ENCODE results near the gene SIRT4.

SIRT4 gene

GRCh38 chr12:120278137-120279069 lies 23.7 kb upstream of the SIRT4 start:
- no peak for DNase-seq

DNA sequence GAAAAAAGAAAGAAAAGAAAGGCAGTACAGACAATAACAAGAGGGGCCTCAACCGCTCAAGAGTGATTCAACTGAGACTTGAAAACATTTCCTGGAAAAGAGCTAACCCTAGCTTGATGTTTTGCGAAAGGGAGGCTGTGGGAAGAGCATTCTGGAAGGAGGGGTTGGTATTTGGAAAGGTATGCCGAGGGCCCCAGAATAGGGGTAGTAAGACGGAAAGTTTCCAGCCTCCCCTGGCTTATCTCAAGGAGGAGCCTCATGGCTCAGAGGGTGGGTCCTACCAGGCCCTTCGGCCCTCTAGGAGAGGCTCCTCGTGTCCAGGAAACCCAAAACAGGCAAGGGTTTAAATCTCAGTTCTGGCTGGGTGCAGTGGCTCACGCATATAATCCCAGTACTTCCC lies 18.8 kb upstream of the SIRT4 start:
- no peak for DNase-seq

DNA sequence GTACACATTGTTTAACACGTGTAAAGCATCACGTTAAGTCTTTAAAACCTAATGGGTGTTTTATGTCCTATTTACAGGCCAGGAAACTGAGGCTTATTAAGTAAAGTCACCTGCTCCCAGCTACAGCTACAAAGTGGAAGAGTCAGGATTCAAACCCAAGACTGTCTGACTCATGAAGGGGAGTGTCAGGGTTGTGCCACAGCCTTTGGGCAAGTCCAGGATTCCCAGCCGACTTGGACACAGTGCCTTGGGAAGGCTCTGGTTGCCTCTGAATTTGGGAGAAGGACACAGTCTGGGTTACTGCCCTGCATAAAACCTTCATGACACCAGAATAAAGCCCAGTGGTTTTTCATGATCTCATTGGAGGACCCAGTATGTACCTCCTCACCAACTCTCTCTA lies 17.7 kb upstream of the SIRT4 start:
- no peak for DNase-seq

- no peak for DNase-seq
Observed at GRCh38 chr12:120286768-120287490, 15.2 kb upstream of the SIRT4 start.

DNA sequence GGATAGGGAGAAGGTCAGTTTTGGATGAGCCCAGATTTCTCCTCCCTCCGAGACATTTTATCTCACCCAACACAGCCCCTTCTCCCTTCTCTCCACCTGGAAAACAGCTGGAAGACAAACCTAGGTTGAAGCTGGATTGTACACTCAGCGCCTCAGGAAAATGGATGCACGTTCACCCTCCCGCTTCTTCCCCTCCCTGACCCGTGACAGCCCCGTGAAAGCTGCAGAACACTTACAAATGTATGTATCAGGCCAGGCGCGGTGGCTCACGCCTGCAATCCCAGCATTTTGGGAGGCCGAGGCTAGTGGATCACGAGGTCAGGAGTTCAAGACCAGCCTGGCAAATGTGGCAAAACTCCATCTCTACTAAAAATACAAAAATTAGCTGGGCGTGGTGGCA lies 14.6 kb upstream of the SIRT4 start:
- DNase-seq, result no peak

GRCh38 chr12:120290609-120291305 lies 11.4 kb upstream of the SIRT4 start:
- DNase-seq, result peak; percentile 51

DNA sequence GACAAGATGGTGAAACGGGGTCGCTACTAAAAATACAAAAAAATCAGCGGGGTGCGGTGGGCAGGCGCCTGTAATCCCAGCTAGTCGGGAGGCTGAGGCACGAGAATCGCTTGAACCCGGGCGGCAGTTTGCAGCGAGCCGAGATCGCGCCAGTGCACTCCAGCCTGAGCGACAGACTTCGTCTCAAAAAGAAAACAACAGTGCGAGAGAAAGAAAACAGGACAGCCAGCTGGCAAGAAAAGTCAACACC lies 9.8 kb upstream of the SIRT4 start:
- DNase-seq, result no peak

DNA sequence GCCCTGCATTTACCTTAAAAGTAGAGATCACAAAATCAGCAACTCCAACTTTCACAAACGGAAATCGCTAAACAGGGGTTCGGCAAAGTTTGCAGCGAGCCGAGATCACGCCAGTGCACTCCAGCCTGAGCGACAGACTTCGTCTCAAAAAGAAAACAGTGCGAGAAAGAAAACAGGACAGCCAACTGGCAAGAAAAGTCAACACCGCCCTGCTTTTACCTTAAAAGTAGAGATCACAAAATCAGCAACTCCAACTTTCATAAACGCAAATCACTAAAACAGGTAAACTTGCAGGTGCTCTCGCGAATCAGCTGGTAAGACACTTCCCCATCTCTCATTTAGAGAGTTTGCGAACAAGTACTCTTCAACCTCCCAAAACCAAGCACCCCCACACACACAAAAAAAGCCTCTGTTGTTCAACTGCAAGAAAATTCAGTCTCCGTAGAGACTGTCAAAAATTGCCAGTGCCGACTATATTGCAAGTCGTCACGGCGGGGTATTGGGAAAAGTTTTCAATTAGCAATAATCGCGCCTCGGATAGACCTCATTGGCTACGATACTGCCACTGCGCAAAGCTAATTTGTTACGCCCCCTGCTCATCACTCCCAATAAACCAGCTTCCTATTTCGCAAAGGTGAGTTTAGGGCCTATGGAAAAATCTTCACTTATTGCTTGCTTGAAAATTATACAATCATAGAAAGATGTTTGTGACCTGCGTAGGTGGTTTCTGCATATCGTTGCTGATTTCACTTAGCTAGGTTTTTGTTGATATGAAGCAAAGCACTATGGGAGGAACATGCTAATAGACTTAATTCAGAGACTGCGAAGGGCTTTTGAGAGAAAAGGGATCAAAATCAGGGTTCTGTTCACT lies 9.2 kb upstream of the SIRT4 start, which contains the start of gene RNU4-1:
Gene RNU4-1, minus strand, starts transcription at position 577 of the 871 bp plus-strand sequence.
- peak; percentile 98 for DNase-seq

GRCh38 chr12:120314220-120314619 lies 12.1 kb downstream of the SIRT4 start:
- no peak for DNase-seq

DNA sequence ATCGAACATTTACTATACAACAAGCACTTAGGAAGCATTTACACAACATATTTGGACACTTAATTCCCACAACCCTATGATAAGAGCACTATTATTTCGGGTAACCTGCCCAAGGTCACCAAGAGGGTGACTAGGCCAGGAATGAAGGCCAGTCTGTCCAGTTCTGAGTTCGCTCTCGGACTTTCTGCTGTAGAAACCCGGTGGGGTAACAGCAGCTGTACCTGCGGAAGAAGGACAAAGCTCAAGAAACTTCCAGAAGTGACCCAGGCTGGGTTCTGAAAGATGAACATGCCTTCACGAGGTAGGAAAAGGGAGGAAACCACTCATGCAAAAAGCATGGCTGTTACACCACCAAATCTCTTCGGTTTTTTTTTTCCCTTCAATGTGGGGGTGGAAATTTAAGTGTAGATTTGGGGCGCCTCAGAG lies 14.7 kb downstream of the SIRT4 start:
- DNase-seq, result no peak

DNA sequence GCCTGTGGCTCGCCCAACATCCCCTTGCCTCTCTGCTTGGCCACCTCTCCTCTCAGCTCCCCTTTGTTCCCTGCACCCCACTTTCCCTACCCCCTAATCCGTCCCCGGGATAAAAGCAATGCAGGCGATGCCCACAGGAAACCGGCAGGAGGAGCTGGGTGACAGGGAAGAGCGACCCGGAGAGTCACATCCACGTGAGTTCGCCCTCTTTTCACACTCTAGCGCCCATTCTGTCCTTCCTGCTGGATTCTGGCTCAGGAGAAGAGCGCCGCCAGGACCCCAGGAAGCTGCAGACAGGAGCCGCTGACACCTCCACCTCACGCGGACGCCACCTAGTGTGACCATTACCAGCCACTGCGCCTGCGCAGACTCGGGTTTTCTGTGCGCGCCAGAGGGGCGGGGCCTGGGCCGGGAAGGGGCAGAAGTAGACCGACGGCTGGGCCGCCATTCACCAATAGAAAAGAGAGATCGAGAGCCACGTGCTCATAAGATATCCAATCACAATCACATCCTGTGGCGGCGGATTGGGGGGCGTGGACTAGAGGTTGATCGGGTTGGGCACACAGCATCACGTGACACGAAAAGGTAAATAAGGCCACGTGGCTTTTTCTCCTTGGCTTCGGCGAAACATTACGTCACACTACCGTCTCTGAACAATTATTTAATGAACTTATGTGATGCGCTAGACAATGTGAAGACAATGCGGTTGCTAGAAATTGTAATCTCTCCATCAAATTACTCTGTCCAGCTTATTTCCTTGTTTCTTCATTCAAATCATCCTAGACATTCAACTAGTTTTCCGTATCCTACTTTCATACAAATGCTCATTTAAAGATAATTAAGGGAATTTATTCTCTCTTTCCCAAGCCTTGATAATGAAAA lies 15.3 kb downstream of the SIRT4 start:
- peak; percentile 100 for DNase-seq

DNA sequence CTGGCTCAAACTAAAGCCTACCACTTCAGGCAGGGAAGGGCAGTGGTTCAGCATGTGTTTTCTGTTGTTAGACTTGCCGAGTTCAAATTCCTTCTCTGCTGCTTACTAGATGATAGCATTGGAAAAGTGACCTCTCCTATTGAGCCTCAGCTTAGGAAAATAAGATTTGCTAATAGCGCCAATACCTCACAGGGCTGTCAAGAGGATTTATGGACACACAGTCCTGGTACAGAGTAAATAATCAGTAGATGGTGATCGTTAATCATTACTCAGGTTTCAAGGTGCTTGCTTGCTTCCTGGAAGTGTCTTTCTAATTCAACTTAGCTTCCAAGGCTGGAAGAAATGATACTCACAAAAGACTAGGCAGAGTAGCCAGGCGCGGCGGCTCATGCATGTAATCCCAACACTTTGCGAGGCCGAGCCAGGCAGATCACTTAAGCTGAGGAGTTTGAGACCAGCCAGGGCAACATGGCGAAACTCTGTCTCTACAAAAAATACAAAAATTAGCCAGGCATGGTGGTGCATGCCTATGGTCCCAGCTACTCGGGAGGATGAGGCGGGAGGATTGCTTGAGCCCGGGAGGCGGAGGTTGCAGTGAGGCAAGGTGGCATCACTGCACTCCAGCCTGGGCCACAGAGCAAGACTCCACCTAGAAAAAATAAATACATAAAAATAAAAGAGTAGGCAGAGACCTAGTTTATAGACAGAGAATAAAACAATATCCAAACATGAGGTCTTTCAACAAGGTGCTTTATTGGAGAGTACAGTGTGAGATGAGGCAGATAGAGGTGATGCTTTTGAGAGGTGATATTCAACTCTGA lies 19.5 kb downstream of the SIRT4 start:
- no peak for DNase-seq

DNA sequence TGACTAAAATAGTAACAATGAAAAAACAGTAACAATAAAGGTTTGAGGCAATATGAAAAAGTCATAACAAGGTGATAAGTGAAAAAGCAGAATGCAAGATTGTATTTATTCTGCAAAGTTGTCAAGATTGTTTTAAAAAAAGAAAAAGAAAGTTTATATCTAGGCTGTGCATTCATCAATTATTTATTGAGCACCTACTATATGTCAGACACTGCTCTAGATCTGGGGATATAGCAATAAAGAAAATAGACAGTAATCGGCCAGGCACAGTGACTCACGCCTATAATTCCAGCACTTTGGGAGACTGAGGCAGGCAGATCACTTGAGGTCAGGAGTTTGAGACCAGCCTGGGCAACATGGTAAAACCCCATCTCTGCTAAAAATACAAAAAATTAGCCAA lies 21.7 kb downstream of the SIRT4 start:
- no peak for DNase-seq

- no peak for DNase-seq
Observed at GRCh38 chr12:120324841-120325417, 22.8 kb downstream of the SIRT4 start.

DNA sequence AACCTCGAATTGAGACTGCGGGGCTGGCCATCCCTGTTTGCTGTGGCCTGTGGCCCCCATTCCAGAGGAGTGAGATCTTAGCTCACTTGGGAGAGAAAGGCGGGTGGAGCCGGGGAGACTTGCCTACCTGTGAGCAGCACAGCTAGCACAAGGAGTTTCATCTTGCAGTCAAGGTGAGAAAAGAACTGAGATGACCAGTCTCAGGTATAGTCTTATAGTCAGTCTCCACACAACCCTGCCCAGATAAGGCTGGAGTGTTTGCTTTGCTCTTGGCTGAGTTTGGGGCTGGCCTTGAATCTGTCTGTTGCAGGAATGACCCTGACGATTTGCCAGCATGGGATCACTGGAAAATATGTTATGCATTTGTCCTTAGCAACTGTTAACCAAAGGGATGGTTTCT lies 25.5 kb downstream of the SIRT4 start, which contains the start of gene PLA2G1B:
Gene PLA2G1B, minus strand, starts transcription at position 187 of the 400 bp plus-strand sequence. Its CDS starts 26 bp downstream, at position 161.
- DNase-seq, result no peak

DNA sequence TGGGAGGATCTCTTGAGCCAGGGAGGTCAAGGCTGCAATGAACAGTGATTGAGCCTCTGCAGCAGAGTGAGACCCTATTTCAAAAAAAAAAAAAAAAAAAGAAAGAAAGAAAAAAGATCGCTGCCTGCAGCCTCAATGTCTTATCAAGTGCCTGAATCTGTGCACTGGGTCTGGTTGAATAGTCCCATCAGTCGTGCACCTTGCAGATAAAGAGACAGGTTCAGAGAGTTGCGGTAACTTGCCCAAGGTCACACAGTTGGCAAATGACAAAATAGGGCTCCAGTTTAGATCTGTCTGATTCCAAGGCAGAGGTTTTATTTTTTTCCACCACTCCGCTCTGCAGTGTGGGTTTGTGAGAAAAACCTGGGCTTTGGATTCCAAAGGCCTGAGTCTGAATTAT lies 26.1 kb downstream of the SIRT4 start:
- no peak for DNase-seq

DNA sequence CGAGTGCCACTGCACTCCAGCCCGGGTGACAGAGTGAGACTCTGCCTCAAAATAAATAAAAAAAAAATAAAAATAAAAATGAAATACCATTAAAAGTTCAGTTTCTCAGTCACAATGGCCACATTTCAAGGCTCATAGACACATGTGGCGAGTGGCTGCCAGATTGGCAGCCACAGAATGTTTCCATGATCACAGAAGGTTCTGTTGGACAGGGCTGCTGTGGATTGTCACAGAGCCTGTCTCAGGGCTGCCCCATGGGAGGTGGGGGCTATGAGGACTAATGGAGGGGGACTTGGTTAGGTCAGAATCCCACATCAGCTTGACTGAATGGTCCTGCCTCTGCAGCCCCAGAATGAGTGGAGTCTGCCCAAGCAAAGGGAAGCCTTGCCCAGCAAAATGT lies 29.3 kb downstream of the SIRT4 start:
- DNase-seq, result no peak

- no peak for DNase-seq
Observed at GRCh38 chr12:120332041-120332440, 29.9 kb downstream of the SIRT4 start.

GRCh38 chr12:120332523-120332922 lies 30.4 kb downstream of the SIRT4 start:
- no peak for DNase-seq

- peak; percentile 33 for DNase-seq
Observed at GRCh38 chr12:120335447-120335846, 33.3 kb downstream of the SIRT4 start.
